Globus pallidus (tissue), 1 donor: ENCODE measurements around the gene TOR1B.
"Not testable (repeated sequence)": the region's sequence is repeated elsewhere in the genome, so short reads cannot be mapped to it uniquely, and the experiment has no call there.

ENCODE experiments used
- DNase-seq: peaks from one replicate; pipeline ENCODE4 v3.0.0-alpha.2; 2015; ENCODE audit warnings: low spot score

TOR1B gene, protein sequence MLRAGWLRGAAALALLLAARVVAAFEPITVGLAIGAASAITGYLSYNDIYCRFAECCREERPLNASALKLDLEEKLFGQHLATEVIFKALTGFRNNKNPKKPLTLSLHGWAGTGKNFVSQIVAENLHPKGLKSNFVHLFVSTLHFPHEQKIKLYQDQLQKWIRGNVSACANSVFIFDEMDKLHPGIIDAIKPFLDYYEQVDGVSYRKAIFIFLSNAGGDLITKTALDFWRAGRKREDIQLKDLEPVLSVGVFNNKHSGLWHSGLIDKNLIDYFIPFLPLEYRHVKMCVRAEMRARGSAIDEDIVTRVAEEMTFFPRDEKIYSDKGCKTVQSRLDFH

DNA sequence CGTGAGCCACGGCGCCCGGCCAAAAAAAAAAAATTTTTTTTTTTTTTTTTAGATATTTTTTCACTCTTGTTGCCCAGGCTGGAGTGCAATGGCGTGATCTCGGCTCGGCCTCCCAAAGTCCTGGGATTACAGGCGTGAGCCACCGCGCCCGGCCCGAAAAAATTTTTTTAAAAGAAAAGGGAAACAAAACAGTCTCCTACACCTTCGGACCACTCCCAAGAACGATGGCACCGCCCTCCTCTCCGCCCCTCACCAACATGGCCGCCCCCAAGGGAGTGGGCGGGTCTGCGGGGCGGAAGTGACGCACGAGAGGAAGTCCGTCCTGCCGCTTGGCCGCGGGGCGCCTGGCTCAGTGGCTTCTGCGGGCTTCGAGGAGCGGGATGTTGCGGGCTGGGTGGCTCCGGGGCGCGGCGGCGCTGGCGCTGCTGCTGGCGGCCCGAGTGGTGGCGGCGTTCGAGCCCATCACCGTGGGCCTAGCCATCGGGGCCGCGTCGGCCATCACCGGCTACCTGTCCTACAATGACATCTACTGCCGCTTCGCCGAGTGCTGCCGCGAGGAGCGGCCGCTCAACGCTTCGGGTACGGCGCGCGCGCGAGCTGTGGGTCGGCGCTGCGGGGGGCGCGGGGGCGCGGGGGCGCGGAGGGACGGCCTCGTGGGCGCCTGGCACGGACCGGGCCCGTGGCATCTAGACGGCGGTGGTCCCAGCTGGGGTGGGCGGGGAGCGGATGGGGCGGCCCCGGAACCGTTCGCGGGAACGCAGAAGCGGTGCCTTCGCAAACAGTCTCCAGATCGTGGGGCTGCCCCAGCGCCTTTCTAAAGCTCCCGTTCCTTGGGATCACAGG is at the start of gene TOR1B:
Gene TOR1B, plus strand, starts transcription at position 352 of the 843 bp plus-strand sequence. Its CDS starts 29 bp downstream, at position 381.
- peak; percentile 92 for DNase-seq

DNA sequence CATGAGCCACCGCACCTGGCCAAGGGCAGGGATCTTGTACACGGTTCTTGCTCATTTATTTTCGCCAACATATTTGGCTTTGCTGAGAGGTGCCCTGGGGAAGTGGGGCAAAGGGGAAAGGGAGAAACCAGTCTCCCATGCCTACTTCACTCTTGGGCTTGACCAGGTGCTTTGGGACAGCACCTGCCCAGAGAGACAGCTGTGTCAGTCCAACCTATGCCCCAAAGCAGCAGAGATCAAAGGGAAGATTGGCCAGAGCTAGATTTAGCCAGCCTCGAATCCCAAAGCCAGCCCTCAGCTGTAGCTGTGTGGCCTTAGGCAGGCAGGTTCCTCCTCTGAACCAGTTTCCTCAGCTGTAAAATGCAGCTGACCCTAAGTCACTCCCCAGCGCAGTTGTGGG is 47.8 kb upstream of the TOR1B start:
- DNase-seq: no peak

DNA sequence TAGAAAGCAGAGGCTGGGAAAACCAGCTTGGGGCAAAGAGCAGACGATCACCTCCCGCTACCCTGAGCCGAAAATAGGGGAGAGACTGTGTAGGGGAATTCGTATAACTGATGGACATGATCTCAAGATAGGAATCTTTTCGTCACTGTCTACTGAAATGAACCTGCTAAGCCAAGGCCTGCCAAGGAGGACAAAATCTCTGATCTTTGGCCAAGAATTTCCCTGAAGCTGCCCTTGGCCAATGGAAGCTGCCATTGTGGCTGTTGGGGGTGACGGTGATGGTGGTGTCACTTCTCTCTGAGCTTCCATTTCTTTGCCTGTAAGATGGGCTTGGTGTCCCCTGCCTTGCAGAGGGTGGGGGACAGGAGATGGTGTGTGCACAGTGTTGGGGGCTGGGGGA is 46.8 kb upstream of the TOR1B start:
- DNase-seq: no peak

DNA sequence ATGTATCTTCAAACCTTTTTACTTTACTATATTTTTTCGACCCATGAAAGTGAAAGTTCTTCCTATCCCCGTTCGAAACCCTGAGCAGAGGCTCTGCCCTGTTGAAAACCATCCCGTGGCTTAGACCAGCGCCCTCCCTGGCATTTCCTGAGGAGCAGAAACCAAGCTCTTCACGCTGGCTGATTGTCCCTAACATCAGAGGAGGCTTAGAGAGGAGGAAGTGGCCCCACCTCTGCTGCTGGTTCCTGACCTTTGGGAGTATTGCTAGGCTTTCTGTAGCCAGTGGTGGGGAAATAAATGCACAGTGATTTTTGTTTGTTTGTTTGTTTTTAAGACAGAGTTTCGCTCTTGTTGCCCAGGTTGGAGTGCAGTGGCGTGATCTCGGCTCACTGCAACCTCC is 45.9 kb upstream of the TOR1B start:
- DNase-seq: no peak

DNA sequence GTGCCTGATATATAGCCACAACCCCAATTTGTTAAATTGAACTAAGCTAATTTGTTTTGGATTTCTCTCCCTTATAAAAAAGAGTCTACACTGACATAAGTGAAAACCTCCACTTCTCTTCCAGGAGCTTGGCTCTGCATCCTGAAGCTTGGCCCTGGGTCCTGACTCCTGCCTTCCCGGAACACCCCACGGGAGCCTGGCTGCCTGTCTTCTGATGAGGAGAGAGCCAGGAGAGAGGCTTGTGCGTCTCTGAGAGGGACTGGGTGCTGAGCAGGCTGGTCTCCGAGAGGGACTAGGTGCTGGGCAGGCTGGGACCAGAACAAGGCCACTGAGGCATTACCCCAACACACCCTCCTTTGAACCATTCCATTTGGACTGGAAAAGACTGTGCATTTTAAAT is 43.7 kb upstream of the TOR1B start:
- no peak for DNase-seq

DNA sequence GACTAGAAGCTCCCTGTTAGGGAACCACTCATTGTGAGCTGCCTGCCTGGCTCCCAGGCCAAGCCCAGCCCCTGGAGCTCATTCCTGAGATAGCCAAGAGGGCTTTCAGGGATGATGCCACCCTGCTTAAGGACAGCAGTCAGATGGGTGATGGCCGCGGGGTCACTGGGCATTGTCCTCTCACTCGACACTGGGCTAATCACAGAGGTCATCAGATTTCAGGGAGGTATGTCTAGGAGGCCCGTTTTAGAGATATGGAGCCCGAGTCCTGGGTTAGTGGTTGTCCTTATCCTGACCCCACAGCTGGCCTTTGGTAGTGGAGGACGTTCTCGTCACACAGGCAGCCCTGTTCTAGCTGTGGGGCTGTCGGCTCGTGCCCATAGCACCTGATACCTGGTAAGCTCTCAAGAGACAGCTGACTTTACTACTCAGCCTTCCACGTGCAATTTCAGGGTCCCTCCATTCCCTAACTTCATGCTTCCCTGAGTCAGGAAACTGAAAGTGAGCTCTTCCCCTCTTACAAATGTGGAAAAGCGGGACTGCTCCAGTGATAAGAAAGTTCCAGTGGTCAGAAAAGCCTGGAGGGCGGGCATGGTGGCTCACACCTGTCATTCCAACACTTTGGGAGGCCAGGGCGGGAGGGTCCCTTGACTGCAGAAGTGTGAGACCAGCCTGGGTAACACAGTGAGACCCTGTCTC is 43.0 kb upstream of the TOR1B start:
- no peak for DNase-seq

DNA sequence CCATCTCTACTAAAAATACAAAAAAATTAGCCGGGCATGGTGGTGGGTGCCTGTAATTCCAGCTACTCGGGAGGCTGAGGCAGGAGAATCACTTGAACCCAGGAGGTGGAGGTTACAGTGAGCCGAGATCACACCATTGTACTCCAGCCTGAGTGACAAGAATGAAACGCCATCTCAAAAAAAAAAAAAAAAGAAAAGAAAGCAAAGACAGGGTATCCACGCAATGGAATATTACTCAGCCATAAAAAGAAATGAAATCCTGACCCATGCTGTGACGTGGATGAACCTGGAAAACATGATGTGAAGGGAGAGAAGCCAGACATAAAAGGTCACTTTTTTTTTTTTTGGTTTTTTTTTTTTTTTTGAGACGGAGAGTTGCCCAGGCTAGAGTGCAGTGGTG is 42.2 kb upstream of the TOR1B start:
- not testable (repeated sequence) for DNase-seq

DNA sequence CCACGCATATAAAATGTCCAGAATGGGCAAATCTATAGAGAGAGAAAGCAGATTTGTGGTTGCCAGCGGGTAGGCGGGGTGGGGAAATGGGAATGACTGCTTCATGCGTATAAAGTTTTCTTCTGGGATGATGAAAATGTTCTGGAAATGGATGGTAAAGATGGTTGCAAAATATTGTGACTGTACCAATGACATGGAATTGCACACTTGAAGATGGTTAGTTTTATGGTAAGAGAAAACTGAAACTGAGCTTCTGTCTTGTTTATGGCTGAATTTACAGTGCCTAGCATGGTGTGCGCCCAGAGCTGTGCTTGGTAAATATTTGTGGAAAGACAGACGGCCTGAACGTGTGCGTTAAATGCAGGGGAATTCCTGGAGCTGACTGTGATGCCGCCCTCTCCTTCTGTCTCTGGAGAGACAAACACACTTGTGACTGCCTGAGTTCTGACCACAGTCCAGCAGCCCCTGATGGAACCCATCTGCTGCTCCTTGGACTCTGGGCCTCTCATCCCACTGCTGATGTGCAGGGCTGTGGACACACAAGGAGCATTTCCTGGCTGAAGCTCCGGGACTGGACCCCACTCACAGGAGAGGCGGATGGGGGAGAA is 41.6 kb upstream of the TOR1B start:
- DNase-seq: no peak

DNA sequence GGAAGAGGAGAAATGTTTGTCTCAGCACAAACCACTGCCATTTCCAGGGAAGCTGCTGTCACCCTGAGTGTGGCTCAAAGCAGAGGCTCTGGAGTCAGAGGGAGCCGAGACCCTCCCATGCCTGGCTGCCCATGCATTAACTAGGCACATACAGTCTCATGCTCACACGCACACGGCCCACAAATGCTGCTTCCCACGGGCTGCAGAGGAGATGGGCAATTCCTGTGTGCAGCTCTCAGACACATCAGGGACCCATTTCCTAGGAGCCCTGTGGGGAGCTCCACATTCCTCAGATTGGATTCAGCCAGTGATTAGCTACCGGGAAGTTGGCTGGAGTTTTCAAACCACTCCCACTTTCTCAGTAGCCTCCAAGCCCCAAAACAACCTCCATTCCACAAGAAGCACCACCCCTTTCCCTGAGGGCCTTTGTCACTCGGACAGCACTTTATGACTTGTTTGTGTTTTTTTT is 41.0 kb upstream of the TOR1B start:
- no peak for DNase-seq

DNA sequence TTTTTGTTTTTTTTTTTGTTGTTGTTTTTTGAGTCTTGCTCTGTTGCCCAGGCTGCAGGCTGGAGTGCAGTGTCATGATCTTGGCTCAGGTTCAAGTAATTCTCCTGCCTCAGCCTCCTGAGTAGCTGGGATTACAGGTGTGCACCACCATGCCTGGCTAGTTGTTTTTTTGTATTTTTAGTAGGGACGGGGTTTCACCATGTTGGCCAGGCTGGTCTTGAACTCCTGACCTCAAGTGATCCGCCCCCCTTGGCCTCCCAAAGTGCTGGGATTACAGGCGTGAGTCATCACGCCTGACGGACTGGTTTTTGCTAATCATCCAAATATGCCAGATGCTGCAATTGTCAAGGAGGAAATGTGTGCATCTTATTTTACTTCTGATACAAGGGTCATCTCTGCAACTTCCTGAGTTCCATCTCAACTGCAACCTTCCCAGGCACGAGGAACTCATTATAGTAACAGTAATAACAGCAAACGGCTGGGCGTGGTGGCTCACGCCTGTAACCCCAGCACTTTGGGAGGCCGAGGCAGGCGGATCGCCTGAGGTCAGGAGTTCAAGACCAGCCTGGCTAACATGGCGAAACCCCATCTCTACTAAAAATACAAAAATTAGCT is 40.5 kb upstream of the TOR1B start:
- DNase-seq: not testable (repeated sequence)

DNA sequence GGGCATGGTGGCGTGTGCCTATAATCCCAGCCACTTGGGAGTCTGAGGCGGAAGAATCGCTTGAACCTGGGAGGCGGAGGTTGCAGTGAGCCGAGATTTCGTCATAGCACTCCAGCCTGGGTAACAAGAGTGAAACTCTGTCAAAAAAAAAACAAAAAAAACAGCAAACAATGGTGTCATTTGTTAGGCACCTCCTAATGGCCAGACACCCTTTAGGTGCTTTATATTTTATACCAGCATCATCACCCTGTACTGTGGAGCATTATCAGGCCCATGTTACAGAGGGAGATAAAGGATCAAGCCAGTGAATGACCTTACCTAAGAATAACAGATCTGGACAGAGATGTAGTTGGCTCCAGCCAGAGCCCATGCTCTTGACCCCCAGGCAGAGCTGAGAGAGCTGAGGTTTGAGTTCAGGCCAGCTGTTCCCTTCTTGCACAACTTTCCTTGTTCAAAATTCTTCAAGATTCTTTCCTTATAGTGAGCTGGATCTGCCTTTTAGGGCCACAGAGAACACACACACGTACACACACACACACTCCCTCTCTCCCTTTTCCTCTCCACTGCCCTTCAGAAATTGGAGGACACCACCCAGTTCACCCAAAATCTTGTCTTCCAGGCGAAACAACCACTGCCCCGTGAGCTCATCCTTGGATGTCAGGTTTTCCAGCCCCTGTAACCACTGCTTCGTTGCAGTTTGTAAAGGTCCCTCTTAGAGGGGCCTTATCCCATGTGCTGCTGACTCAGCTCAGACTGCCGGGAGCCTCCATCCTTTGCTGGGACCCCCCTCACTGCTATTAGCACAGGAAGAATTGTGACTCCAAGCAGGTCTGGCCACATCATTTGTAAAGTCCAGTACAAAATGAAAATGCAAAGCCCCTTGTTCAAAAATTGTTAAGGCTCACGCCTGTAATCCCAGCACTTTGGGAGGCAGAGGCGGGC is 39.7 kb upstream of the TOR1B start:
- no peak for DNase-seq

DNA sequence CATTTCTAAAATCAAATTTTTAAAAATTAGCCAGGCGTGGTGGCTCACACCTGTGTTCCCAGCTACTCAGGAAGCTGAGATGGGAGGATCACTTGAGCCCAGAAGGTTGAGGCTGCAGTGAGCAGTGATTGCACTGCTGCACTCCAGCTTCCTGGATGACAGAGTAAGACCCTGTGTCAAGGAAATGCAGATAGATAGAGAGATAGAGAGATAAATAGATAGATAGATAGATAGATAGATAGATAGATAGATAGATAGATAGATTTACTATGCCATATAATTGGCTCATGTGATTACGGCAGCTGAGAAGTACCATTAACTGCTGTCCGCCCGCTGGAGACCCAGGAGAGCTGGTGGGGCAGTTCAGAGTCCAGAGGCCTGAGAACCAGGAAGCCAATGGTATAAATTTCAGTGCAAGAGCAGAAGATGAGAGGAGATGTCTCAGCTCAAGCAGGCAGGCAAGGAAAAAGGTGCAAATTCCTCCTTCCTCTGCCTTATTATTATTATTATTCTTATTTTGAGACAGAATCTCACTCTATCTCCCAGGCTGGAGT is 37.1 kb upstream of the TOR1B start:
- DNase-seq: no peak

DNA sequence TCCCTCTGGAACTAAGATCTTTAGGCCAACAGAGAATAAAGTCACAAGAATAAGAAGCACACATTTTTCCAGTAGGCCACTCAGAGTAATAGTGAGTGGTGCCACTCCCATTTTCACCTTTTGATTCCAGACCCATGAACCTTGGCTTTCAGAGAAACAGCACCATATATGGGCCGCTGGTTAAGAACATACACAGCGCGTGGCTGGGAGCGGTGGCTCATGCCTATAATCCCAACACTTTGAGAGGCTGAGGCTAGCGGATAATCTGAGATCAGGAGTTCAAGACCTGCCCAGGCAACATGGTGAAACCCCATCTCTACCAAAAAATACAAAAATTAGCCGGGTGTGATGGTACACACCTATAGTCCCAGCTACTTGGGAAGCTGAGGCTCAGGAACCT is 34.5 kb upstream of the TOR1B start:
- no peak for DNase-seq

DNA sequence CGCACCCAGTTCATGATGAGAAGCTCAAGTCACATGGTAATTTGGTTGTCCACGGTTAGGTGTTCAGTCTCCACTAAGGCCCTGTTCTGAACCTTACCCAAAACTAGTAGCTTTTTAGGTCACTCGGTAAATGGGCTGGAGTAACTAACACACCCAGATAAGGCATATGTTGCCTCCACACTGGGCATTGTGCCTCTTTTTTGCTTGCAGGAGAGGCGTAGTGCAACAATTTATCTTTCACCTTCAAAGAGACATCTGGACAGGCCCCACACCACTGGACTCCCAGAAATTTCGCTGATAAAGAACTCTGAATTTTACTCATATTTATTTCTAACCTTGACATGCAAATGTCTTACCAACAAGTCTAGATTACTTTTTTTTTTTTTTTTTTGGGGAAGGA is 33.3 kb upstream of the TOR1B start:
- DNase-seq: no peak

DNA sequence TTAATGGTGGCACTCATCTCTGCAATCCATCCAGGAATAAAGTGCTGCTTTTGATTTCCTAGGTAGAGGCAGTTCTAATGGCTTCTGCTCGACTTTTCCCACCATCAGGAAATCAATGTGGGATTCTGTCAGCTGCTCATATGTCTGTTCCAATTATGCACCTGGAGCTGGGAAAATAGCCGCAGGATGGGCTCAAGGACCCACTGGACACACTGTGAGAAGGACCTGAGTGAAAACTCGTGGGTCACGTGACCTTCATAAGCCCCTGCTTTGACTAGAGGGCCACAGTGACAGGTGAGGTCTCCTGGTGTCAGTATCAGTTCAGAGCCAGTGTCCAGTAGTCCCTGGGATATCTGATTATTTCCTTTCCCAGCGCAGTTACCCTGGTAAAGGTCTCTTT is 32.2 kb upstream of the TOR1B start:
- DNase-seq: no peak

DNA sequence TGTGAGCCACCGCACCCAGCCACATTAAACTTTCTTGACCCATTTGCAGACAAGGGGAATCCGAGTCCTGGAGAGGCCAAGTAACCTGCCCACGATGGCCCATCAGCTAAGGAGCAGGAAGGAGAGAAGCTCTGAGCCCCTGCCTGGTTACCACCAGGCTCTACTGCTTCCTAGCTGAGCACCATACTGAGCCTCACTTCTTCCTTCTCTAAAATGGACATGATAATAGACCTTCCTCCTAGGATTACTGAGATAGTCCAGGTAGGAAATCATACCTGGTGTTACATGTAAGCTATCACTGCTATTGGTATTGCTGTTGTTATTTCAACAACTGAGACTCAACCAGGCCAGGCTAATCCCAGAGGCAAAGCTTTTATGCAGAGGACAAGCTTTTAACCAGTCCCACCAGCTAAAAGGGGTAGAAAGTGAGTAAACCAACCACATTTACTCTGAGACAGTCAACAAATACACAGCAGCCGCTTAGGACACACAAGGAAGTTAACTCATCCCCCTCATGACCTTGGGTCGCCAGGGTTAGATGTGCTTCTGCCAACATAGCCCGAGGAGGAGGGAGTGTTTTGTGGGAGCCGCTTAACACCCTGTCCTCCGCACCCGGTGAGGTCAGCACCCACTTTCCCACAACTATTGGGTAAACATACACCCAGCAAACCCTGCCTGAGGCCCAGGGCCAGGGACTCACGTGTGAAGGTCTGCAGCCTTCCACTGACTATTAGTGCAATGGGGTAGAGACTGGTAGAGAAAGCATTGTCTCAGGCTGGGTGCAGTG is 29.5 kb upstream of the TOR1B start:
- DNase-seq: no peak

DNA sequence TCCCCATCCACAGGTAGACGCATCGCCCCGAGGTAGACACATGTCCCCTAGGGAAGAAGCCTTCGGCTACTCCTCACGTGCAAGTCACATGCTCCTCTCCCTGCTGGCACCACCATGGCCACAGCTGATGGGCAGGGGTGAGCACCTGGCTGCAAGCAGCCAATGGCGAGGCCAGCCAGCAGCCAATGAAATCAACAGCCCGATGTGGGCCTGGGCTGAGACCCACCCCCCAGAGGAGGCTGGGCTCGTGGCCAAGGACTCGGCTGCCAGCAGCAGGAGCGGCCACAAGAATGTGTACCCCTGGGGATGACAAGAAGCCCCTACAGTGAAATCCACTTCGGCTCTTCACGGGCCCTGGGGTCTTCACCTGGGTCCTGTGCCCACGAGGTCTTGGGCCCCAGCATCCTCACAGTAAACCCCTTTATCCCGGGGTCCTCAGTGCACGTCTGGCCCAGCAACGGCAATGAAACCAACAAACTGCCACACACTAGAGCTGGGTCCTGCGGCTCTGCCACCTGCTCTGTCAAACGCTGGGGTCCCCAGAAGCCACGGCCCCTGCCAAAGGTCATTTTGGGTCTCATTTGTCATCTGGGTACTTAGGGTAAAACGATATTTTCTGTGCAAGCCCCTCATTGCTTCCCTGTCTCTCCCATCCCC is 28.1 kb upstream of the TOR1B start:
- DNase-seq: no peak

DNA sequence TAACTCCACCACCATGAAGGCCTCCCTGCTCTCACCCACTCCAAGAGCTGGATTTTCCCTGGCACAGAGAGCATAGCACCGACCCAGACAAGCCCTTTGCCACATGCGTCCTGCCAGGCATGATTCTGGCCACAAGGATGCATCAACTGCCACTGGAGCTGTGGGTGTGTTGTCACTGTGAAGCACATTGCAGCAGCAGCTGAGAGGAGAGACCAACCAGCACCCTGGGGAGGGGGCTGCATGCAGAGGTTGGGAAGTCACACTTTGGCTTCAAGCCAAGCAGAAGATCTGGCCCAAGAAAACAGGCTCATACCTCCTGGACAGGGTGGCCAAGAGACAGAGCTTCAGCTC is 27.6 kb upstream of the TOR1B start:
- no peak for DNase-seq

DNA sequence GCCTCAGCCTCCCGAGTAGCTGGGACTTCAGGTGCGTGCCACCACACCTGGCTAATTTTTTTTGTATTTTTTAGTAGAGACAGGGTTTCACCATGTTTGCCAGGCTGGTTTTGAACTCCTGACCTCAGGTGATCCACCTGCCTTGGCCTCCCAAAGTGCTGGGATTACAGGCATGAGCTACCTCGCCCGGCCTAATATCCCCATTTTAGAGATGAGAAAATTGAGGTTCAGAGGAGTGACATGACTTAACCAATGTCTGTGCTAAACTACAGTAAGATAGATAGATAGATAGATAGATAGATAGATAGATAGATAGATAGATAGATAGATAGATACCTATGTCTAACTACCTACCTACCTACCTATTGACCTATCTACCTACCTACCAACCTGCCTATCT is 26.9 kb upstream of the TOR1B start:
- not testable (repeated sequence) for DNase-seq
